HG03039 (cell line): Measurements from ENCODE around the gene PDCD5.
"Not testable (repeated sequence)": the region's sequence is repeated elsewhere in the genome, so short reads cannot be mapped to it uniquely, and the experiment has no call there.

Experiments used
- ATAC-seq: cut with Tn5 transposase; IDR thresholded peaks from one replicate; pipeline ENCODE4 v1.9.1; 2021; ENCODE audit warnings: mild to moderate bottlenecking, moderate library complexity; ENCODE audit not compliant: unreplicated experiment

PDCD5 gene

DNA sequence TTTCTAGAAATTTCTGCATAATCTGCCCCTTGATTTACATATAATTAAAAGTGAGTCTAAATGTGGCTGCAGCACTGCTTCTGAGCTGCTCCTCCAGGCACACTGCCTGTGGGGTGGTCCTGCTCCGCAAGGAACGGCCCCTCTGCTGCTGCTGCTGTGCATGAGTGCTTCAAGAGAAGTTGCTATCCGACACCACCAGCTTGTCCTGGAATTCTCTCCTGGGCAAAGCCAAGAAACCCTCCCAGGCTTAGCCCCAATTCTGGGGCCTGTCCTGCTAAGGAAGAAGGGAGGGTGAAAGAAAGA, 7.5 kb upstream of the PDCD5 start:
- no peak for ATAC-seq

DNA sequence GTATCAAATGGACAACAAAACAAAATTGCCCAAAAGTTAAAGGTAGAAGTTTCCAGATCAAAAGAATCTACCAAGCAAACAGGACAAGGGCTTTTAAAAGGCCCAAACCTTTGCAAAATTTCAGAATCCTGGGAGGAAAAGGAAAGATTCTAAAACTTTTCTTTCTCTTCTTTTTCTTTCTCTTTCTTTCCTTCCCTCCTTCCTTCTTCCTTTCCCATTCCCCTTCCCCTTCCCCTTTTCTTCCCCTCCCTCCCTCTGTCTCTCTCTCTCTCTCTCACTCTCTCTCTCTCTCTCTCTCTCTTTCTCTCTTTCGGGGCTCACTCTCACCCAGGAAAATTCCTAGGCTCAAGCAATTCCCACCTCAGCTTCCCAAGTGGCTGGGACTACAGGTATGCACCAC, 4.2 kb upstream of the PDCD5 start:
- ATAC-seq: no peak

DNA sequence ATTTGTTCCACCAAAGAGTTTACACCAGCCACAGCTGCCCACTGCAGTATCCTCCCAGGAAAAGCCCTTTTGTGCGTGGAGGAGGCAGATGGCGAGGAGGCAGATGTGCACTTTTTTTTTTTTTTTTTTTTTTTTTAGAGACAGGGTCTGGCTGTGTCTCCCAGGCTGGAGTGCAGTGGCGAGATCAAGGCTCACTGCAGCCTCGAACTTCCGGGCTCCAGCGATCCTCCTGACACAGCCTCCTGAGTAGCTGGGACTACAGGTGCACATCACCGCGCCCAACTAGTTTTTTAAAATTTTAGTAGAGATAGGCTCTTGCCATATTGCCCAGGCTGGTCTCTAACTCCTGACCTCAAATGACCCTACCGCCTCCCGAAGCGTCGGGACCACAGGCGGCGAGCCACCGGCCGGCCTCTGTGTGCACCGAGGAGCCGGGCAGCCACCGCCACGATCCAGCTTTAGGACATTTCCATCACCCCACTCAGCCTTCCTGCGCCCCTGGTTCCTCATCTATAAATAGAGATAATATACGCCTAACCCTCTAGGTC, 563 bp upstream of the PDCD5 start:
- ATAC-seq: peak; percentile 24

DNA sequence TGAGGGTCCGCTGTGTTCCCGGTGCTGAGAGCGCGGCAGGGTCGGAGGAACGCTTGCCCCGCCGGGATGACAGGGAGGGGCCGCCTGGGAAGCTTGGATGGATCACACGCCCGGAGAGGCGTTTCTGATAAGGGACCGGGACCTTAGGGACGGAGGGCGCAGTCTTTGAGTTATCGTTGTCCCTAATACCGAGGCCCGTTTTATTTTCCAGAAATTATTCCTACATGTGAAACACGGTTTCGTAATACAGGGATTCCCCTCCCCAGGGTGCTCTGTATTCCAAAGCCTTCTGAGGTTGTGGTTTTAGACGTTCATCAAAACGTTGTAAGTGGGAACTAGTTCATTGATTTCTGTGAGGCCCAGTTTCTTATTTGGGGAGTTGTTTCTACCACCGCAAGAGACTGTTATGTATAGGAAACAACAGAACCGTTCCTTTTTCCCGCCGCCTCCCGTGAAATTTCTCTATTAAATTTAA, 752 bp downstream of the PDCD5 start:
- ATAC-seq: peak; percentile 11

DNA sequence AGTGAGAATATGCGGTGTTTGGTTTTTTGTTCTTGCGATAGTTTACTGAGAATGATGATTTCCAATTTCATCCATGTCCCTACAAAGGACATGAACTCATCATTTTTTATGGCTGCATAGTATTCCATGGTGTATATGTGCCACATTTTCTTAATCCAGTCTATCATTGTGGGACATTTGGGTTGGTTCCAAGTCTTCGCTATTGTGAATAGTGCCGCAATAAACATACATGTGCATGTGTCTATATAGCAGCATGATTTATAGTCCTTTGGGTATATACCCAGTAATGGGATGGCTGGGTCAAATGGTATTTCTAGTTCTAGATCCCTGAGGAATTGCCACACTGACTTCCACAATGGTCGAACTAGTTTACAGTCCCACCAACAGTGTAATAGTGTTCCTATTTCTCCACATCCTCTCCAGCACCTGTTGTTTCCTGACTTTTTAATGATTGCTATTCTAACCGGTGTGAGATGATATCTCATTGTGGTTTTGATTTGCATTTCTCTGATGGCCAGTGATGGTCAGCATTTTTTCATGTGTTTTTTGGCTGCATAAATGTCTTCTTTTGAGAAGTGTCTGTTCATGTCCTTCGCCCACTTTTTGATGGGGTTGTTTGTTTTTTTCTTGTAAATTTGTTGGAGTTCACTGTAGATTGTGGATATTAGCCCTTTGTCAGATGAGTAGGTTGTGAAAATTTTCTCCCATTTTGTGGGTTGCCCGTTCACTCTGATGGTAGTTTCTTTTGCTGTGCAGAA, 6.9 kb downstream of the PDCD5 start:
- not testable (repeated sequence) for ATAC-seq

DNA sequence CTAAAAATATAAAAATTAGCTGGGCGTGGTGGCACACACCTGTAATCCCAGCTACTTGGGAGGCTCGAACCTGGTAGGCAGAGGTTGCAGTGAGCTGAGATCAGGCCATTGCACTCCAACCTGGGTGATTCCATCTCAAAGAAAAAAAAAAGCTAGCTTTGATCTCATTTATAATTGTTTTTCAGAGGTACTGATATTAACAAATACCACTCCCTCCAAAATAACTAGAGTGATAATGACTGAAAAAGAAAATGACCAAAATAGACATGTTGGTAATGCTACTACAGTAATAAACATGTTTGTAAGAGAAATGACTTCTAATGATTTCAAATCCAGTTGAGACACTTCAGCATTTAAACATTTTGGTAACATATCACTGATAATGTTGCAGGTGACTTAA, 13.0 kb downstream of the PDCD5 start:
- no peak for ATAC-seq

DNA sequence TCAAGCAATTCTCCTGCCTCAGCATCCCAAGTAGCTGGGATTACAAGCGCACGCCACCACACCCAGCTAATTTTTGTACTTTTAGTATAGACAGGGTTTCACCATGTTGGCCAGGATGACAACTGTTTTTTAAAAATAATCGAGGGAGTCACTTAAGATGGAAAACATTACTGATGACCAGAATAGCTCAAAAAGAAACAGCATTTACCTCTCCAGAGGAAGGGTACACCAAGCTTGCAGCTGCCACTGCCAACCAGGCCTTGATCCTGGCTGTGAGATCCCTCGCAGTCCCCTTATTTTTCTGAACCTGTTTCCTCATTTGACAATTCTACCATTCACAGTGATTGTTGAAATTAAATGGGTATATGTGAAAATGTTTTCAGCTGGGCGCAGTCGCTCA, 14.5 kb downstream of the PDCD5 start:
- ATAC-seq: no peak

DNA sequence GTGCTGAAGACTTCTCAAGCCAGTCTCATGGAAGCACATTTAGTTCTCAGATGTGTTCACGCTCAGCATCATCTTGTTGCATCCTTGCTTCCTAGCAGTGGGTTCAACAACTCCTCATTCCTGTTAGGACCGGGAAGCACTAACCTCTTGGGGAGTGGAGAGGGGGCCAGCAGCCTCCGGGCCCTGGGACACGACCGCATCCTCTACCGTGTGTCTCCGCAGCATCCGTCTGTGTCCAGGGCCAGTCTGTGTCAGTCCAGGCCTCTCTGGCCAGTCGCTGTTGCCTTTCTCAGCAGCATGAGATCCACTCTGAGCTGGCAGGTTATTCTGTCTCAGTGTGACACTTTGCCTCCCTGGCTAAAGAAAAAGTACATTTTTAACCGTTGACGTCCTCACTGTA, 17.0 kb downstream of the PDCD5 start:
- no peak for ATAC-seq

DNA sequence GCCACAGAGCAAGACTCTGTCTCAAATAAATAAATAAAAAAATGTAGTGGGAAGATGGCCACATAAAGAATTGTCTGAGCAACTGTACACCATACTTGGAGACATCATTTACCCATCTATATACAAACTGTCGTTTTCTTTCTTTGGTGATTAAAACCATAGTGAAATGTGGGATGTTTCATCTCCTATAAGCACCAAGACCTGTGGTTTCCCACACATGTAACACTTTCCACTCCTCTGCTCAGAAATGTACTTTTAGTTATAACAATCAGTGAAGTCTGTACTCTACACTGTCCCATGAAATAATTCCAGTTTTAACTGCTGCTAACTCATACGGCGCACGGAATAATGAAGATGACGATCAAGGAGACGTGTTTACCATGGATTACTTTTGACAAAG, 18.3 kb downstream of the PDCD5 start:
- no peak for ATAC-seq

DNA sequence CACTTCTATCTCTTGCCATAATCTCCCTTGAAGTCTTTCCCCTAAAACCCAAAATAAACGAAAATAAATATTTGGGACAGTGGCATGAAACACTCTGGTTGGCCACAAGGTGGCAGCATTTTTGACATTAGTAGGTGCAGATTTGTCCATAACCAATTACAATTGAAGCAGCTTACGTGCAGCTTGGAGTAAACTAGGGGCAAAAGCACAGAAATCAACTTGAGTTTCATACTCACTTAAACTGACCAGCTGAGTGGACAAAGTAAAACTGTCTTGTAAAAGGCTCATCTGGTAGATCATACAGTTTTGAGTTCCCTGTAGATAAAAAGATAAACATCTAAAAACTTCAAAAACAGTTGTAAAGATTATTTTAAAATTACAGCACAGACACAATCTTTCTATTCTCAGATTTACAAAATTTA, 18.8 kb downstream of the PDCD5 start:
- no peak for ATAC-seq

DNA sequence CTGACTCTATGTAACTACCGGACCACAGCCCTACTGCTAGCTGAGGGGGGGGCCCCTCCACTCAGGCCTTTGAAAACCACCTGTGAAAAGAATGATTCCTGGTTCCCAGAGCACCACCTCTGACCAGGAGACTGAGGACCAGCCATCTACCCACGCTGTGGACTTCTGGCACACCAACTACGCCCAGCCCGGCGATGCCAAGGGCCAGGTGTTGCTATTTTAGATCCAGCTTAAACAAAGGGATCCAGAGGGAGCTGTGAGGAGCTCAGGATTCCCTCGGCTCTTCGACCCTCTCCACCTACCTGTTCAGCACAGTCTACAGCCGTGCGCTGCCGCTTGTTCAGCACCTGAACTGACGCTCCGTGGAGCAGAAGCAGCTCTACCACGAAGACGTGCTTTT, 23.0 kb downstream of the PDCD5 start:
- ATAC-seq: no peak

DNA sequence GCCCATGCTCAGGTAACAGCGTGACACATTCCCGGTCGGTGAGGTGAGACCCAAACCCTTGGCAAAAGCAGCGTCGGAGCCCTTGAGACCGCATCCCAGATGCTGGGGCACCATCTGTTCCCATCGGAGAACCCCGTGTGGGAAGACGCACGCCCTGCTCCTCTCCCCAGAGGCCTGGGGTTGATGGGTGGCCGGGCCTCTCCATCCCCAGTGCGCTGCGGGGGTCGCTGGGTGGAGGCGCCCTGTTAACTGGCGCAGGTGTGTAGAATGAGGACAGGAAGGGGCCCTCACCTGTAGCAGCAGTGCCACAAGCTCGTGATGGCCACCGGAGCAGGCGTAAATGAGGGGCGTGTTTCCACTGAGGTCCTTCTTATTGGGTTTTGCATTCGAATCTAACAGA, 24.6 kb downstream of the PDCD5 start:
- no peak for ATAC-seq

DNA sequence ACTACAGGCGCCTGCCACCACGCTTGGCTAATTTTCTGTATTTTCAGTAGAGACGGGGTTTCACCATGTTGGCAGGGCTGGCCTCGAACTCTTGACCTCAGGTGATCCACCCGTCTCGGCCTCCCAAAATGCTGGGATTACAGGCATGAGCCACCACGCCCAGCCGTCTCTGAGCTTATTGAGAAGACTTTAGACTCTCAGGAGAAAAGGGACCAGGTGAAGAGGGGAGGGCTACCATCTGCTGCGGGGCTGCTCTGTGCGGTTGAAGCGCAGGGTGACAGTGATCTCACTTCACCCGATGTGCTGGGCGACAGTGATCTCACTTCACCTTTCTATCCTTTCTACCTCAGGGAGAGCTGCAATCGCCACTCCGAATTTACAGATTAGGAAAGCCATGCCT, 25.3 kb downstream of the PDCD5 start:
- ATAC-seq: no peak

DNA sequence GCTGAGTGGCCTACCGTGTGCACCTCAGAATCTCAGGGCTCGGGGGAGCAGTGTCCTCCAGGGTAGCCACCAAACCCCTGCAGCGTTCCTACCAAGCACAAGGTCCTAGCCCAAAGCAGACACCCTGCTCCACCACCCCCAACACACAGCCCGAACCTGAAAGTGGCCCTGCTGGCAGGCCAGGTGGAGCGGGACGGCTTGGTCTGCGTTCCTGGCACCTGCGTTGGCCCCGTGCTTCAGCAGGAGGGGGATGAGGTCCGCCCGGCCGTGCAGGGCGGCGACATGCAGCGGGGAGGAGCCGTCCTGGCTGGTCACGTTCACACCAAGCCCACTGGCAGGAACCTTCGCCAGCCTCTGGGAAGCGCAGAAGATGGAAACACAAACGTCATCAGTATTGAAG, 26.5 kb downstream of the PDCD5 start:
- no peak for ATAC-seq

DNA sequence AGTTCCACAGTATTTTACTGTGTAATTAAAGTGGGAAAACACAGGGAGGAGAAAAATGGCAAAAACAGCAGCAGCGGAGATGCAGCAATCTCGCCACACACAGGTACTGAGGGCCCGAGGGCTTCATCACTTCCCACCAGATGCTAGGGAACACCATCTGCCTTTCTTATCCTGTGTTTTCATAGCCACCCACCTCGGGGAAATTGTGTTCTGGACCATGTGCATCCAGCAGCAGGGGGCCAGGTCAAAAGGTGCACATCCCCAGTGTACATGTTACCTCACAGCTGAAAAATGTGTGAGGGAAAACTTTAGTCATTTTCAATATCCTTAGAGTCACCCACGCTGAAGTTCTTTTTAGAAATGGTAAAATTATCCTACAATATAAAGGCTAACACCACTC, 30.2 kb downstream of the PDCD5 start:
- ATAC-seq: no peak

DNA sequence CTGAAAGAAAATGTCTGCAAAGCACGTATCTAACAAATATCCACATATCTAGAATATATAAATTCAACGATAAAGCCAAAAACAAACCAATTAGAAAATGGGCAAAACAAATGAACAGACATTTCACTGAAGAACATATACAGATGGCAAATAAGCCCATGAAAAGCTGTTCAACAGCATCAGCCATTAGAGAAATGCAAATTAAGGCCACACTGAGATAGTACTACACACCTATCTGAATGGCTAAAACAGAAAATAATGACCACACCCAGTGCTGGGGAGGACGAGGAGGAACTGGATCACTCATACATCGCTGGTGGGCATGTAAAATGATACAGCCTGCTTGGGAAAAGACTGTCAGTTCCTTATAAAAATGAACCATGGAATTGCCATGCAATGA, 32.0 kb downstream of the PDCD5 start:
- no peak for ATAC-seq

DNA sequence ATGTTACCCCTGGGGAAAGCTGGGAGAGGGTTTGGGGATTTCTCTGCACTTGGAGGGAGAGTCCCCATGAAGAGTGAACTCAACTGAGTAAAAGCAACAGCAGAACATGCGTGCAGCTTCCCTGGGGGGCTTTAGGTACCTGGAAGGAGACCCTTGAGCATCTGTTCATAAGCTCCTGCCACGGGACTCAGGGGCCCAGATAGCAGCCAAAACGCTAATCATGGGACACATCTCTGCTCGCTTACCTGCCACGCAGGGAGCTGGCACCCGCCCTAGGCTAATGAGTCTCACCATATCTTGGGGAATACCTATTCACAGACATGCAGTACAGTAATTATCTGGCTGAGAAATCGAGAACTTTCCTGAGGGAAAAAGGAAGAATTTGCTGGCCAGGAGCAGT, 33.9 kb downstream of the PDCD5 start:
- ATAC-seq: no peak

DNA sequence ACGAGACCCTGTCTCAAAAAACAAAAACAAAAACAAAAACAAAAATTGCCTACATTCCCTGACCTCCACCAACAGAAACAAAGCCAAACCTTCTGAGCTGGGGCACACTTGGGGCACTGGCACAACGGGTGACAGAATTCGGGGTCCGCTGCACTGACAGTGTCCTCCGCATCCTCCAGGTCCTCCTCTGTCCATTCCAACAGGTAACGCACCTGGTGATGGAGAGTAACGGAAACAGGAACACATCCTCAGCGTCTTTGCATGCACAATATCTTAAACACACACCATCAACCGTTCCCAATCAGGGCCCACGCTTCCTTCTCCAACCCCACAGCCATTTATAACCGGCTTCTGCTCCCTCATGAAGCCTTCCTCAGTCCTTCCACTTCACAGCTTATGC, 34.6 kb downstream of the PDCD5 start:
- no peak for ATAC-seq

DNA sequence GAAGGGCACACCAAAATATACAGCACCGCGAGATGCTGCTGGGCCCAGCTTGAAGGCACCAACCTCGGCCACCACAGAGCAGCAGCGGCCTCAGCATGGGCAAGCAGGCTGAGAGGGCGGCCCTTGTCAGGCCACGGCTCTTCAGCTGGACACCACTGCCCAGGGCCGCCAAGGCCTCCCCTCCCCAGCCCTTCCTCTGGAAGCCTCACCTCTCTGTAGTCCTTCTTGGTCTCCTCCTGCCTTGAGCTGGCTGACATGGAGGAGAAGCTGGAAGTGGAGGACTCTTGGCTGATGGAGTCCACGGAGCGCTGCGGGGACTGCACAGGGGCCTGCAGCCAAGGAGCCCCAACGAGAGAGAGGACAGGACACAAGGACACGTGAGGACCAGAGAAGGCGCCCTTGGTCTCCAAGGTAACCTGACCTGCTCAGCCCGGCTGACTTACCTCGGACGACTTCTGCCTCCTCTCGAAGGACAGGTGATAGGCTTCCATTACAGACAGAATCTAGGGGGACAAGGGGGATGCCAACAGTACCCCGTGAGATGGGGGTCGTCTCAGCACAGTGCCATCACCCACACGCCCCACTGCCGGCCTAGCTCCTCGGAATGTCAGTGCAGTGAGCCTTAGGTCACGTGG, 38.2 kb downstream of the PDCD5 start:
- ATAC-seq: no peak

DNA sequence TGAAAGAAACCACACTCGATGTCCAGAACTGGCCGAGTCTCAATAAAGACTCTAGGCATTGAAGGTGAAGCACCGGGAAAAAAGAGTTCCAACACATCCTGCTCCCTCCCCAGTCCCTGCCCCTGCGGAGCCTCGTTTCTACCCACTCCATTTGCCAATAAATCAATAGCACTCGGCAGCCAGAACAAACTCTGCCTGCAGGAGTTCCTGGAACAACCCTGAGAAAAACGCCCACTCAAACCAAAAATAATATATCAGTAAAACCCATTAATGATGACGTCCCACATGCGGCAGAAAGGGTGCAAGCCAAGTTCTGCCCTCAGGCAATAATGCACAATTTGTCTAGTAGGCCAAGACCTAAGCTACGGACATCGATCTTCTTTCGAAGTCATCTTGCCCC, 41.0 kb downstream of the PDCD5 start:
- ATAC-seq: no peak

DNA sequence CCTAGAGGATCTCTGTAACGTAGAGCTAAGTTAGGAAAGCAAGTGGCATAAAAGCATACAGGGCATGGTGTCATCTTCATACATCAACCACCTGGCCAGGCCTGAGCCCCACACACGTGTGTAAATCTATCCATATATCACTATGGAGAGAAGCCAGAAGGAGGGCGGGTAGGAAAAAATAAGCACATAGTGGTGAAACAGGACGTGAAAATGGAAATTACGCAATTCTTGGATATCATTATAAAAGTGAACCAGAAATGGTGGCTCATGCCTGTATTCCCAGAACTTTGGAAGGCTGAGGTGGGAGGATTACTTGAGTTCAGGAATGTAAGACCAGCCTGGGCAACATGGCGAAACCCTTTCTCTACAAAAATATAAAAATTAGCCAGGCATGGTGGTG, 43.4 kb downstream of the PDCD5 start:
- ATAC-seq: no peak

DNA sequence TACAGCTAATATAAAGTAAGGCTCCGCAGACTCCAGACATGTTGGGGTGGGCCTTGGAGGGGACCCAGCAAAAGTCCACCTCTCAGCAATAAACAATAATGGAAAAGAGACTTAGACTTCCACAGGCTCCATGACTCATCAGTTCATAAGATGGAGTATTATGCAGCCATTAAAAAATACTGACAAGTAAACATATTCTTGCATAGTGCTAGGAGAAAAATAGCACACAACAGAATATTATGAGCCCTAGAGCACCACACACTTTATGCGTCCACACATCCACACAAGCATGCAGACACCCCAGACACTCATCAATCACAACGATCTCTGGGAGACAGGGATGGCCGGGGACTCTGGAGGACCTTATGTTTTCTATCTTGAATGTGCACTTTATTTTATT, 46.0 kb downstream of the PDCD5 start:
- no peak for ATAC-seq
